Stomach smooth muscle (tissue), 2 donors: ENCODE results near the gene CASZ1.

Source experiments
- H3K27ac ChIP-seq: one replicate; pipeline ENCODE4 v1.7.0; 2013; ENCODE audit warnings: mild to moderate bottlenecking, low read length, inconsistent platforms
- H3K27me3 ChIP-seq, 2 donors: one replicate each; pipeline ENCODE4 v1.7.0; 2013; ENCODE audit warnings: low read length in 2 of 2; ENCODE audit not compliant: insufficient read depth in 2 of 2, control insufficient read depth in 1 of 2
- H3K36me3 ChIP-seq, 2 donors: one replicate each; pipeline ENCODE4 v1.7.0; 2013; ENCODE audit warnings: low read length in 2 of 2; ENCODE audit not compliant: control insufficient read depth in 2 of 2, insufficient read depth in 2 of 2
- H3K4me1 ChIP-seq: one replicate; pipeline ENCODE4 v1.7.0; 2013; ENCODE audit warnings: low read length; ENCODE audit not compliant: control insufficient read depth, insufficient read depth
- H3K4me3 ChIP-seq, 2 donors: one replicate each; pipeline ENCODE4 v1.7.0; 2013; ENCODE audit warnings: low read length in 2 of 2
- H3K9ac ChIP-seq, 2 donors: one replicate each; pipeline ENCODE4 v1.7.0; 2013; ENCODE audit warnings: low read length in 2 of 2, mild to moderate bottlenecking in 1 of 2
- H3K9me3 ChIP-seq, 2 donors: one replicate each; pipeline ENCODE4 v1.7.0; 2013; ENCODE audit warnings: low read length in 2 of 2; ENCODE audit not compliant: control insufficient read depth in 2 of 2
- donor health status: healthy.
- donor health status: Pancreatic carcinoma.

The CASZ1 gene

DNA sequence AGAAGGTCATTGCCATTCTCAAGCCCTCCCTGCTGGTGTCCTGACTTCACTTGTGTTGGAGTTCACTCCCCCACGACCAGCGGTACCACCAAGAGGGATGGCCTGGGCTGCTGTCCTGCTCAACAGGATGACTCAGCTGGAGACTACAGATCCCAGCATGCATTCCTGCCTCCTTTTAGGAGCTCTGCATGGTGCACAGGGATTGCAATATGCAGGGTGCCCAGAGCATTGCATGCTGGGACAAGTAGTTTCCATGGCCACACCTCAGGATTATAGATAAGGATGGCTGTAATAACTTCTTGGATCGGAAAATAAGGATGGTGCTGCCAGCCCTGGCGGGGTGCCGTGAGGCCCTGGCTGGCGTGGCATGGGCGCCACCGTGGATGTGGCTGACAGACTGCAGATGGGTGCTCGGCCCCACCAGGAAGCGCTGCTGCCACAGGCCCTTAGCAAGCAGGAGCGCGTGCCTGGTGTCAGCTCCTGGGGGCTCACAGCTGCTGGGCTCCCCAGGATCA lies 150.0 kb downstream of the CASZ1 start:
- H3K4me1 ChIP-seq: peaks cover 55% of the 10 kb centered on the region
- peaks cover 10 to 27% of the 10 kb centered on the region in 2 donors for H3K36me3 ChIP-seq
- no peaks in the 10 kb centered on the region for H3K27me3 ChIP-seq
- H3K27ac ChIP-seq: peak overlapping the region; percentile 46
- H3K4me3 ChIP-seq: no peak overlapping the region
- no peaks in the 10 kb centered on the region for H3K9me3 ChIP-seq
- H3K9ac ChIP-seq: no peak overlapping the region

DNA sequence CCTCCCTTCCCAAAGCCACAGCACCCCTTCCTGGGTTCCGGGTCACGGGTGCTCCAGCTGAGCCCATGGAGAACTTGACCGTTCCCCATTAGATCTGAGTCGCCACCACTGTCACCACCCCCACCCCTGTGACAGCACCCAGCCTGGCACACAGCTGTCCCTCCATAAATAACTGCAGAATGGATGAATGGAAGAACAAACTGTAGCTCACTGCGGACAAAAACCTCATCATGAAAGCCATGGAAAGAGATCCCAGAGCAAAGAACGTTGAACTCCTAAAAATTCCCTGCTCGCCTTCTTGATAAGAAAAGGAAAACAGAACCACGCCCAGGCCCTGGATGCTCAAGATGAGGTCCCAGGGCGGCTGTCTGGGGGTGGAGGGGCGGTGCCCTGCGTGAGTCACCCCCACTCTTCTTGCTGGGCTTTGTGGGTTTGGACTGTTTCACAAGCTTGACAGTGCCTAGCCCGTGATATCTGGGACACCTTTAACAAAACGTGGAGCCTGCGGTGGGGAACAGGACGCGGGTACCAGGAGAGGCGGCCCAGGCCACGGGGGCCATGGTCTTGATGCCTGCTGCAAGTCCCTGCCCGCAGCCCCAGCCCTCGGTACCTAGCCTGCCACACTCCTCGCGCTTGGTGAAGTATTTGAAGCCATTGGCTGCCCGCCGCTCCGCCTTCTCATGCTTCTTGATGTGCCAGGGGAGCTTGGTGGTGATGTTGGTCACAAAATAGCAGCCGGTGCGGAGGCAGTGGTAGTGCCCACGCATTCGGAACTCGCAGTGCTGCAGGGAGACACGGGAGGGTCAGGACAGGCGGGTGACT lies 151.9 kb downstream of the CASZ1 start:
- Histone ChIP-seq H3K9ac (no peak overlapping the region), H3K9me3 (no peaks in the 10 kb centered on the region), H3K36me3 (peaks cover 12 to 28% of the 10 kb centered on the region in 2 donors), H3K4me1 (peaks cover 60% of the 10 kb centered on the region), H3K27me3 (no peaks in the 10 kb centered on the region), H3K4me3 (no peak overlapping the region), H3K27ac (peak overlapping the region; percentile 37)

DNA sequence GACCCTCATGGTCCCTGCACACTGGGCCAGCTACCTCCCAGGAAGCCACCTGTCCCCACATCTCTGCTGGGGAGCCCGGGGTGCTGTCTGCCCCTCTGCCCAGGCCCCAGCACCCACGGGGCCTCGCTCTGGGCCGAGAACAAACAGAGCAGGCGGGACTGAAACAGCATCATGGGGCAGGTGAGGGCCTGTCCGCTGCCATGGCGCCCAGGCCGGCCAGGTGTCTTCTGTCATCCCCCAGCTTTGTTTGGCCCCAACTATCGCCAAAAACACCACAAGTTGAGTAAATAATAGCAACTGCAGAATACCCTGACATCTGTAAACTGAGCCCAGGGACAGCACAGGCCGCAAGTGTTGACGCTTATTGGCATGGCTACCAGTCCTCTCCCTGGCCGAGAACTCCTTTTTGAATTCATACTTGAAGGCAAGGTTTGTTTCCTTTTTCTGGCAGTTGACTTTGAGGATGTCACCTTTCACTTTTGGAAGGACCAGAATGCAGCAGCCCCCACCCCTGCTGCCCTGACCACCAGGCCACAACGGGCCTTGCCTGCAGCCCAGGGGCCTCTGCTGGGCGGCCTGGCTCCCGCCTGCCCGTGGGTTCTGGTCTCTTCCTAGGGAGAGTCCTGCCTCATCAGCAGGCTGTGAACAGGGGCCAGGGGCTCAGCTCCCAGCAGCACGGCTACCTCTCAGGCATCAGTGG lies 152.7 kb downstream of the CASZ1 start:
- H3K9me3 ChIP-seq: no peaks in the 10 kb centered on the region
- H3K4me3 ChIP-seq: no peak overlapping the region
- peaks cover 52% of the 10 kb centered on the region for H3K4me1 ChIP-seq
- H3K27ac ChIP-seq: peak overlapping the region; percentile 37
- peaks cover 15 to 31% of the 10 kb centered on the region in 2 donors for H3K36me3 ChIP-seq
- H3K9ac ChIP-seq: no peak overlapping the region
- no peaks in the 10 kb centered on the region for H3K27me3 ChIP-seq

DNA sequence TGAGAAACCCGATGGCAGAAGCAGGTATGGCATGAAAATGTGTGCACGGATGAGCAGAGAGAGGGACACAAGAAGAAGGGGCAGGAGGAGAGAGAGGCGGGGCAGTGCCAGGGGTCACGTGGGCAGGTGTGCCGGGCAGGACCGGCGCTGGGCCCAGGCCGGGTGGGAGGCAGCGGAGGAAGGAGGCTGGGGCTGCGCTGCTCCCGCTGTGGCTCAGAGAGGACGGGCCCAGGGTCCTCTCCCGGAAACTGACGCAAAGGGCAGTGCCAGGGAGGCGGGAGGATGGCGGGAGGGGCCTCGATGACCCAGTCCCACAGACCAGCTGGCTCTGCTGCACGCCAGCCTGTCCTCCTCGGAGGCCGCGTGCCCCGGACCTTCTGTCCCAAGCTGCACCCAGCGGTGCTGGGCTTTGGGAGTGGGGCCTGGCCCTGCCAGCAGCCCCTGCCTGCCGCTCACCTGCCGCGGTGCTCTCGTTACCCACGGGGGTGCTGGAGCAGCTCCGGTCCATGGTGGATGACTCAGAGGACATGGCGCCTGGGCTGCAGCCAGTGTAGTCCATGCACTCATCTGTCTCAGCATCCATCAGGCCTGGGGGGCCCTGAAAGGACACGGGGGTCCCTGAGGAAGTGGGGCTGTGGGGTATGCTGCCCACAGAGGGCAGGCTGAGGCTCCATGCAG lies 153.9 kb downstream of the CASZ1 start:
- peaks cover 15 to 29% of the 10 kb centered on the region in 2 donors for H3K36me3 ChIP-seq
- peaks cover 54% of the 10 kb centered on the region for H3K4me1 ChIP-seq
- H3K27ac ChIP-seq: peak overlapping the region; percentile 31
- no peaks in the 10 kb centered on the region for H3K9me3 ChIP-seq
- H3K9ac ChIP-seq: no peak overlapping the region
- peaks cover 0 to 4% of the 10 kb centered on the region in 2 donors for H3K27me3 ChIP-seq
- H3K4me3 ChIP-seq: no peak overlapping the region

DNA sequence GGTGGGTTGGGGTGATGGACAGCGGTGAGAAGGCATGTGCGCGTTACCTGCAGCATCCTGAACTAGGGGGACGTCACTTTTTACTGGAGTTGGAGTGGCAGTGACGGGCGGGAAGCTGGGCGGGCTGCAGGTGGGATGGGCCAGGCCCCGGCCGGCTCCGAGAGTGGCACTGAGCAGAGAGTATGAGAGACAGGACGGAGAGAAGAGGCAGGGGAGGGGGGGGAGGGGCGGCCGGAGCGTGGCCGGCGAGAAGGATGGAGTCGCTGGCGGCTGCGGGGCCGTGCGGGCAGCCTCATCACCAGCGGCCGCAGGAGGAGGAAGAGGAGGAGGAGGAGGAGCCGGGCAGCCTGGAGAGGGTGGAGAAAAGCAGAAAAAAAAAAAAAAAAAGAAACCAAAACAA lies 154.5 kb downstream of the CASZ1 start:
- Histone ChIP-seq H3K36me3 (peaks cover 11 to 24% of the 10 kb centered on the region in 2 donors), H3K4me1 (peaks cover 54% of the 10 kb centered on the region), H3K9ac (no peak overlapping the region), H3K4me3 (no peak overlapping the region), H3K27me3 (peaks cover 0 to 4% of the 10 kb centered on the region in 2 donors), H3K27ac (peak overlapping the region; percentile 71), H3K9me3 (no peaks in the 10 kb centered on the region)

DNA sequence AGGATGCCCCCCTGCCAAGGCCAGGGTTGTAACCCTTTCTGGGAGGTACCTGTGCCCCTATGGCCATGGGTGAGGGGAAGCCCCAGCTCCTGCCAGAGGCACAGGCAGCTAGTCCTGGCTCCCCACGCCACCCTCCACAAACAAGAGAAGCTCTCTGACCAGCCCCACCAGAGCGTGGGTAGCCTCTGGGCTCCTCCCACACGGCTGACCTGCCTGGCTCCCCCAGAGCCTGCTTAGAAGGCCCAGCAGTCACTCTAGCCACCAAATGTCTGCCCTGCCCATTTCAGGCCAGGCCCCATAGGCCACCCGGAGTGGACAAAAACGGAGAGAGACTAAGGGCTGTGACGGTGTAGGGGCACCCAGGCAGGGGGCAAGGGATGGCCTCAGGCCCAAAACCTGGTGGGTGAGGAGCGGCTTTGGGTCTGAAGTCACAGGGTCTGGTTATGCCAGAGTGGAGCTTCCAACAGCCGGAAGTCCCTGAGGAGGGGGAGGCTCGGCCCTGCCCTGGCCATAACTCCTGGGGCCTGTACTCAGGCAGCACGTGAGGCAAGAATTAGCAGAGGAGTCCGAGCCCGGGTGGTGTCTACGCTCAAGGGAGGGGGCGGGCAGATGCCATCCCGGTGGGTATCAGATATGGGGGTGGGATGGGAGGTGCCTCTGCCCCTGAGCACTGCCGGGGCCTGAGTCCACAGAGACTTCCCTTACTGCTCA lies 155.4 kb downstream of the CASZ1 start:
- Histone ChIP-seq H3K27ac (peak overlapping the region; percentile 71), H3K4me1 (peaks cover 48% of the 10 kb centered on the region)

DNA sequence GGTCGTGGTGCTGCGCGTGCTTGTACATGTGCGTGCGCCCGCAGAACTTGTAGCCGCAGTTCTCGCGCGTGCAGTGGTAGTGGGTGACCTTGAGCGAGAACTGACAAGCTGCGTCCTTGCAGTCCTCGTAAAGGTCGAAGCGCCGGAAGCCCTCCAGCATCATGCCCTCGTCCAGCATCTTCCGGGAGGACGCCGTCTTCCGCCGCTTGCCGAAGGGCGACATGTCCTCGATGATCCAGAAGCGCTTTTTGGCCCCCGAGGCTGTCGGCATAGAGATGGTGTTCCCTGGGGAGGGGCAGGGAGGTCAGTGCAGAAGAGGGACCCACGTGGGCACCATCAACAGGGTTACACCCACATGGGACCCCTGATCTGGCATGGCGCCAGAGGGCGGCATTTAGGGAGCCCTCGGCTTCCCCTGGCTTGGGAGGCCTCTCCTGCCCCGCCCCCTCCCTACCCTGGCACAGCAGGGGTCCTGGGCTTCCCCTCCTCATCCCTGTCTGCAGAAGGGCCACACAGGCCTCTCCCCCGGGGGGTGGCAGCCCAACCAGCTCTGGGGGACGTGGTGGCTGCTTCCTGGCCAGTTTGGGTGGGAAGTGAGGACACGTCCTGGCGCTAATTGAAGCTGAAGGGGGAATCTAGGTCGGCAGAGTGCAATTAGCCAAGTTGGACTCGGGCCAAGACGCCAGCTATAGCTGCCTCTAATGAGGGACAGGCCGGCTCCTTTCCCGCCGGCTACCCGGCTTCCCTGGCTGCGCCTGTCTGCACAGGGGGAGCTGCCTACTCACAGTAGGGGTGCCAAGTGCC lies 156.5 kb downstream of the CASZ1 start:
- peaks cover 6 to 14% of the 10 kb centered on the region in 2 donors for H3K36me3 ChIP-seq
- H3K27ac ChIP-seq: peak overlapping the region; percentile 71
- H3K4me3 ChIP-seq: no peak overlapping the region
- peaks cover 0 to 4% of the 10 kb centered on the region in 2 donors for H3K27me3 ChIP-seq
- no peak overlapping the region for H3K9ac ChIP-seq
- peaks cover 55% of the 10 kb centered on the region for H3K4me1 ChIP-seq
- H3K9me3 ChIP-seq: no peaks in the 10 kb centered on the region

More for the DNA sequence above, 155.4 kb downstream of the CASZ1 start:
- Histone ChIP-seq H3K4me3 (peak overlapping the region in 1 of 2 donors; percentile 22), H3K36me3 (peaks cover 7 to 21% of the 10 kb centered on the region in 2 donors), H3K27me3 (peaks cover 0 to 4% of the 10 kb centered on the region in 2 donors), H3K9ac (peak overlapping the region in 1 of 2 donors; percentile 21), H3K9me3 (no peaks in the 10 kb centered on the region)

DNA sequence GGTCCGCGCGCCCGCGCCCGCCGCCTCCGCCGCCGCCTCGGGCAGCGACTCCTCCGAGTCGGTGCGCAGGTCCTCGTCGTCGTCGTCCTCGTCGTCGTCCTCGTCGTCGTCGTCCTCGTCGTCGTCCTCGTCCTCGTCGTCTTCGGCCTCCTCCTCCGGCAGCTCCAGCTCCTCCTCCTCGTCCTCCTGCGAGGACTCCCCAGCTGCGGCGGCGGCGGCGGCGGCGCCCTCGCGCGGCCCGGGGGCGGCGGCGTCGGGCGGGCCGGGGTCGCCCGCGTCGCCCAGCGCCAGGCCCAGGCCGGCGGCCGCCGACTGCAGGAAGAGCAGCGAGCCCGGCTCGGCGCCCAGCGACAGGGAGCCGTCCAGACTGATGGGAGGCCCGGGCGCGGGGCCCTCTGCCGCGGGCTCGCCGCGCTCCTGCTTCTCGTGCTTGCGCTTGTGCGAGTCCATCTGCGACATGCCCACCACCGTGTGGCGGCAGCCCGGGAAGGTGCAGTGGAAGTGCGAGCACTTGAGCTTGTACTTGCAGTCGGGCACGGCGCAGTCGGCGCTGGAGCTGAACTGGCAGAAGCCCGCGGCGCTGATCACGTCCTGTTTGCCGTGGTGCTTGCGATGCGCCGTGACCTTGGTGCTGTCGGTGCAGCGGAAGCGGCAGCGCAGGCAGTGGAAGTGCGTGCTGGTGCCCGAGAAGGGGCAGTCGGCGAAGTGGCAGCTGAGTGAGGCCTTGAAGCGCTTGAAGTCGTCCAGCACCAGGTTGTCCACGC lies 157.3 kb downstream of the CASZ1 start:
- Histone ChIP-seq H3K4me1 (peaks cover 56% of the 10 kb centered on the region), H3K9ac (no peak overlapping the region), H3K27ac (no peak overlapping the region), H3K4me3 (no peak overlapping the region), H3K9me3 (no peaks in the 10 kb centered on the region), H3K27me3 (peaks cover 0 to 4% of the 10 kb centered on the region in 2 donors), H3K36me3 (peaks cover 6 to 8% of the 10 kb centered on the region in 2 donors)

DNA sequence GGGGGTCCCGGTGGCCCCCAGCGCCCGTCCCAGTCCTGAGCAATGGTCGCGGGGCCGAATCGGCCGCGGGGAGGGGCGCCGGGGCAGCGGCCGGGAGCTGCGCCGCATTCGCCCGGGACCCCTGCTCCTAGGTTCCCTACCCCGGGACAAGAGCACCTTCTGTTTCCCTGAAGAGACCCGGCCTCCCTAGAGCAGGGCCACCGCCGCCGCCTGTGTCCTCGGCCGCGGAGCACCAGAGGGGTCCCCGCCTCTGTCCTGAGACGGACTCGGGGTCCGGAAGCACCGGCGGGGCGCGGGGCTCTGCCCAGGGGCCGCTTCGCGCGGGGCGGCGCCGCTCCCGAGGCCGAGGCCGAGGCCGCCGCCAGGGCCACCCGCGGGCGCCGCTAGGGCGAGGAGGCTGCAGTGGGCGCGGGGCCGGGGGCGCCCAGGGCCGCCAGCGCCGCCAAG lies 157.9 kb downstream of the CASZ1 start:
- Histone ChIP-seq H3K4me3 (peak overlapping the region in 1 of 2 donors; percentile 15), H3K36me3 (peaks cover 6% of the 10 kb centered on the region in 2 donors), H3K9me3 (no peaks in the 10 kb centered on the region), H3K27me3 (peaks cover 0 to 4% of the 10 kb centered on the region in 2 donors), H3K9ac (no peak overlapping the region), H3K27ac (peak overlapping the region; percentile 41), H3K4me1 (peaks cover 56% of the 10 kb centered on the region)
